Adrenal gland (tissue), 12 donors: ENCODE data around the gene UNC119B. TPM values are rescaled to one million over a fixed set of nuclear protein-coding genes. Genes with fewer than 3 reads are reported as not detected.

Experiments used
- DNase-seq, 7 donors: peaks; one replicate each; pipeline ENCODE4 v3.0.0-alpha.2; 2019 to 2020
- H3K27ac ChIP-seq, 5 donors: fragments of 200-600 bp; sonication (generic) in 4 of 5; 1 replicate in 3 of 5; 2 replicates in 2 of 5; pipeline versions ENCODE4 v1.5.1 to v1.8.0; 2016 to 2020; ENCODE audit warnings: mild to moderate bottlenecking in 1 of 5
- H3K27me3 ChIP-seq: fragments of 200-600 bp; 2 replicates; pipeline ENCODE4 v1.8.0; 2021
- H3K36me3 ChIP-seq, 2 donors: fragments of 200-600 bp; replicated peaks in 1 of 2; 1 replicate in 1 of 2; 2 replicates in 1 of 2; pipeline versions ENCODE4 v1.5.1 to v1.8.0; 2018 to 2022
- H3K4me1 ChIP-seq, 2 donors: fragments of 200-600 bp; replicated peaks in 1 of 2; 1 replicate in 1 of 2; 2 replicates in 1 of 2; pipeline versions ENCODE4 v1.5.1 to v1.8.0; 2018 to 2021
- H3K4me3 ChIP-seq, 4 donors: fragments of 200-600 bp; sonication (generic) in 3 of 4; one replicate each; pipeline ENCODE4 v1.5.1; 2016 to 2018
- H3K9me3 ChIP-seq, 3 donors: fragments of 200-600 bp; sonication (generic) in 1 of 3; replicated peaks in 1 of 3; 1 replicate in 2 of 3; 2 replicates in 1 of 3; pipeline versions ENCODE4 v1.5.1 to v1.8.0; 2016 to 2021
- POLR2A ChIP-seq, 2 donors: fragments of 450-650 bp; IDR thresholded peaks; one replicate each; pipeline ENCODE4 v1.6.1; 2017; ENCODE audit warnings: antibody characterized with exemption in 2 of 2, mild to moderate bottlenecking in 2 of 2, moderate library complexity in 1 of 2
- WGBS, 4 donors: extraction: QIAGEN DNeasy Blood & Tissue Kit in 2 of 4; methylation state at CpG; one replicate each; pipeline versions ENCODE4 v1.1.5 to v1.1.7; 2013 to 2017; 5-methylcytosine and 5-hydroxymethylcytosine counted together
- intact Hi-C, 2 donors: fragments of 100-400 bp; cut with DNase I; formaldehyde crosslinking; loops; one replicate each; pipeline versions ENCODE4 v1.14.1 to v1.15.0; 2022 to 2023
- polyA plus RNA-seq, 3 donors: library from polyadenylated mRNA; stranded (reverse); fragments of 200-250 nt in 2 of 3; fragments of 350-450 nt in 1 of 3; fragmentation: Illumina TruSeq in 1 of 3; extraction: RNeasy Lipid Tissue Mini Kit (QIAGEN cat#74804) in 1 of 3; gene quantifications; one replicate each; pipeline ENCODE4 v1.2.3, GENCODE V29; 2013 to 2014
- total RNA-seq, 9 donors: library from RNA; depleted of rRNA in 4 of 9; stranded (reverse); fragments of >200 nt in 4 of 9; fragments of 120-200 nt in 1 of 9; fragmentation: NEBNext Ultra II Directional in 1 of 9; extraction: Animal tissue kit (Norgen Biotek cat#: 25700) in 1 of 9; gene quantifications; one replicate each; pipeline versions ENCODE4 v1.1.0 to v1.2.4, GENCODE V29; 2013 to 2023
- TF ChIP-seq, protein P1 (sequence below), 6 experiments: fragments of 450-650 bp in 4 of 6; fragments of 200-600 bp in 2 of 6; sonication (generic) in 1 of 6; IDR thresholded peaks; 1 replicate in 5 of 6; 2 replicates in 1 of 6; pipeline versions ENCODE4 v1.5.1 to v1.8.0; 2016 to 2021; ENCODE audit warnings: antibody characterized with exemption in 6 of 6, mild to moderate bottlenecking in 2 of 6, moderate library complexity in 1 of 6
- donor health status: healthy with polysubstance abuse.
- donor health status: Bipolar disorder and iron deficiency.
- donor health status: DM: yes; HTN: yes; CAD: no.
- donor health status: DM: no; HTN: no; CAD: no.
- donor health status: DM: no; HTN: no; CAD: no.
- donor health status: DM: yes; HTN: yes; CAD: no.

The UNC119B gene
- total and polyA plus RNA-seq, 12 donors: 14.0 to 97.5 (median 50.0) TPM

DNA sequence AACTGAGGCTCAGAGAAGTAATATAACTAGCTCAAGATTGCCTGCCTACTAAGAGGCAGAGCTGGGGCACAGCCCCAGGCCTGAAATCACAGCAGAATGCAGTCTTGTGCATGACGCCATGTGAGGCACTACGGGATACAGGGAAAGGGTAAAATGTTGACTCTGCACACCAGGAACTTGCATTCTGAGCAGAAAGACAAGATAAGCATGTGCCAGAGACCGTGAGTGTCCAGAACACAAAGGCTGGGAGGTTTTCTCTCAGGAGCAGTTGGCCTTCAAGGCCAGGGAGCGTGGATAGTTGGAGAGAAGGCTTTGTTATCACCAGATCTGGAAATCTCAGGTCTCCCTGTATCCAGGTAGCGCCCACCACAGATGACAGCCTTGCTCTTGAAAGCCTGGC, 46.5 kb upstream of the UNC119B start:
- Histone ChIP-seq H3K27ac (no peak overlapping the region), H3K36me3 (no peaks in the 10 kb centered on the region), H3K9me3 (no peaks in the 10 kb centered on the region), H3K27me3 (no peaks in the 10 kb centered on the region), H3K4me1 (peaks cover 0 to 7% of the 10 kb centered on the region in 2 donors), H3K4me3 (no peak overlapping the region)
- intact Hi-C loops: no loop called here
- peak in 3 of 7 donors; percentile 39 to 53 (median 52) for DNase-seq
- 43 to 56% (median 47%) methylated on average over 5 of the region's 5 CpGs for WGBS, 4 donors
- TF ChIP-seq, protein P1, sequence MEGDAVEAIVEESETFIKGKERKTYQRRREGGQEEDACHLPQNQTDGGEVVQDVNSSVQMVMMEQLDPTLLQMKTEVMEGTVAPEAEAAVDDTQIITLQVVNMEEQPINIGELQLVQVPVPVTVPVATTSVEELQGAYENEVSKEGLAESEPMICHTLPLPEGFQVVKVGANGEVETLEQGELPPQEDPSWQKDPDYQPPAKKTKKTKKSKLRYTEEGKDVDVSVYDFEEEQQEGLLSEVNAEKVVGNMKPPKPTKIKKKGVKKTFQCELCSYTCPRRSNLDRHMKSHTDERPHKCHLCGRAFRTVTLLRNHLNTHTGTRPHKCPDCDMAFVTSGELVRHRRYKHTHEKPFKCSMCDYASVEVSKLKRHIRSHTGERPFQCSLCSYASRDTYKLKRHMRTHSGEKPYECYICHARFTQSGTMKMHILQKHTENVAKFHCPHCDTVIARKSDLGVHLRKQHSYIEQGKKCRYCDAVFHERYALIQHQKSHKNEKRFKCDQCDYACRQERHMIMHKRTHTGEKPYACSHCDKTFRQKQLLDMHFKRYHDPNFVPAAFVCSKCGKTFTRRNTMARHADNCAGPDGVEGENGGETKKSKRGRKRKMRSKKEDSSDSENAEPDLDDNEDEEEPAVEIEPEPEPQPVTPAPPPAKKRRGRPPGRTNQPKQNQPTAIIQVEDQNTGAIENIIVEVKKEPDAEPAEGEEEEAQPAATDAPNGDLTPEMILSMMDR (IDR thresholded peaks at IDR 0.05): no peak
- no peak for TF ChIP-seq POLR2A (IDR thresholded peaks at IDR 0.05)

DNA sequence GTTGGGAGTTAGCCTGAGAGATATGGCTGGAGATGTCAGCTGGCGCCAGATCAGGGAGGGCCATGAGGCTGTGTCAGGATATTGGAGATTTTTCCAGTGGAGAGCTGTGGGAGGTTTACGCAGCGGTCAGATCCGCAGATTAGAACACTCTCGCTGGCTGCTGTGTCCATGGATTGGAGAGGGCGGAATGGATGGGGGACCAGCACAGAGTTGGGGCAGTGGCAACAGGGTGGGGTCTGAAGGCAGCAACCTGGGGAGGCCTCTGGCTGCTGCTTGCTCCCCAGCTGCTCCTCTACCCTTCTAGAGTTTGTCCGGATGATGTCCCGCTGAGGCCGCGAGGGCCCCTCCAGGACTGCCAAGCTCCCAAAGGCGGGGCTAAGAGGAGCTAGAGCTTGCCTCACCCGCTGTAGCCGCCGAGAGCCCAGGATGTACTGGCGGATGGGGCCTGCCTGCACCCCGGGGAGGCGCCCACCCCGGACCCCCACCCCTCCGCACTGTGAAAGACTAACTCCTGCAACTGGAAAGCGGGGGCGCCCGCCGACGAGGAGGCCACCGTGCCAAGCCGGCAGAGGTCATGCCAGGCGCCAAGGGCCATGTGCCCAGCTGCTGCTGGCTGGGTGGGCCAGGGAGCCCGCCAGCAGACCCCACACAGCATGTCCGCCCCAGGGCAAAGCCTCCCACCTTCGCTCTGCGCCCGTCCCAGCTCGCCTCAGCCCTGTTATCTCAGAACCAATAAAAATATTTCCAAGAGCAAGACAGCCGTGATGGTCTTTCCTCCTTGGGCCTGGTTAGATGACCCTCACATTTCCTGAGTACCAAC, 43.5 kb upstream of the UNC119B start:
- H3K27me3 ChIP-seq: no peaks in the 10 kb centered on the region
- no peaks in the 10 kb centered on the region for H3K9me3 ChIP-seq
- TF ChIP-seq POLR2A (IDR thresholded peaks at IDR 0.05): no peak
- TF ChIP-seq, protein P1 (IDR thresholded peaks at IDR 0.05): no peak
- no peak for DNase-seq
- H3K4me3 ChIP-seq: no peak overlapping the region
- intact Hi-C loops: no loop called here
- no peaks in the 10 kb centered on the region for H3K36me3 ChIP-seq
- 88 to 92% (median 91%) methylated on average over 20 to 34 of the region's 34 CpGs for whole genome bisulfite sequencing, 4 donors
- H3K4me1 ChIP-seq: peaks cover 0 to 10% of the 10 kb centered on the region in 2 donors
- H3K27ac ChIP-seq: no peak overlapping the region

DNA sequence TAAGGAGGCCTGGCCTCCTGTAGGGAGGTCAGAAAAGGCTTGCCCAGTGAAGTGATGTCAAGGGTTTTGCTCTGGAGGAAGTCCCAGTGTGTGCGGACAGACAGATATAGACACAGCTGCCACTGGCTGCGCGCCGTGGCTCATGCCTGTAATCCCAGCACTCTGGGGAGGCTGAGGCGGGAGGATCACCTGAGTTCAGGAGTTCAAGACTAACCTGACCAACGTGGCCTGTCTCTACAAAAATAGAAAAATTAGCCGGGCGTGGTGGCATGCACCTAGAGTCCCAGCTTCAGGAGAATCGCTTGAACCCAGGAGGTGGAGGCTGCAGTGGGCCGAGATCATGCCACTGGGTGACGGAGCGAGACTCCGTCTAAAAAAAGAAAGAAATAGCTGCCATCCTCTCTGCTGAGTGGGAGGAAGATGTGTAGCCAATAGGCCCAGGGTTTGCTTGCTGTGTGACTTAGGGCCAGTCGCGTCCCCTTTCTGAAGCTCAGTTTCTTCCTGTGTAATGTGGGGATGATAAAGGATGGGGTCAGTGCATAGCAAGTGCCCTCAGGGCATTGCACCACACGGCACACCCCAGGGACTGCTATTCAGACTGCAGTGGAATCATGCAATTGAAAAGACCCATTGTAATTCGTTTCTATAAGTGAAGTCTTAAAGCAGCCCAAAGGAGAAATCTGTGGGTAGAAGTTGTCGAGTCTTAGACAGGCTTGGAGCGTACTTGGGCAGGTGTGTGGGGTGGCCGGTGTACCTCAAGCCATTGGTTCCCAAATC, 42.0 kb upstream of the UNC119B start:
- WGBS, 4 donors: 88 to 90% (median 89%) methylated on average over 20 of the region's 20 CpGs
- intact Hi-C loops: no loop called here
- DNase-seq: no peak
- TF ChIP-seq POLR2A (IDR thresholded peaks at IDR 0.05): no peak
- TF ChIP-seq, protein P1 (IDR thresholded peaks at IDR 0.05): no peak
- no peaks in the 10 kb centered on the region for H3K36me3 ChIP-seq
- peak overlapping the region in 1 of 5 donors; percentile 85 for H3K27ac ChIP-seq
- no peak overlapping the region for H3K4me3 ChIP-seq
- no peaks in the 10 kb centered on the region for H3K9me3 ChIP-seq
- H3K27me3 ChIP-seq: no peaks in the 10 kb centered on the region
- H3K4me1 ChIP-seq: peaks cover 0 to 10% of the 10 kb centered on the region in 2 donors
